ENCODE measurements around the gene SAXO2. TPM values are rescaled to one million over a fixed set of nuclear protein-coding genes. Genes with fewer than 3 reads are reported as not detected.
"Not testable (repeated sequence)": the region's sequence is repeated elsewhere in the genome, so short reads cannot be mapped to it uniquely, and the experiment has no call there.

Gene SAXO2
- total and polyA plus RNA-seq, 7 donors = 0.23 to 4.8 (median 1.2) TPM; not detected in 1

GRCh38 chr15:82331576-82332304, 69.1 kb downstream of the SAXO2 start:
- H3K36me3 ChIP-seq; H3K4me1 ChIP-seq; H3K27me3 ChIP-seq; H3K4me3 ChIP-seq; intact Hi-C loops (cut with DNase I); H3K9me3 ChIP-seq; H3K27ac ChIP-seq: not testable (repeated sequence)
- peak; percentile 29 for DNase-seq
- 80 to 95% methylated on average over 3 of the region's 3 CpGs for WGBS, 2 donors

GRCh38 chr15:82332711-82333602, 70.3 kb downstream of the SAXO2 start:
- H3K4me3 ChIP-seq; H3K4me1 ChIP-seq; H3K27me3 ChIP-seq; H3K9me3 ChIP-seq; intact Hi-C loops (cut with DNase I); H3K36me3 ChIP-seq: not testable (repeated sequence)
- peak overlapping the region in 1 of 4 donors; percentile 14 for H3K27ac ChIP-seq
- WGBS, 2 donors = 42% methylated on average over 8 to 12 of the region's 13 CpGs
- peak in 1 of 4 donors; percentile 10 for TF ChIP-seq POLR2AphosphoS5 (IDR thresholded peaks at IDR 0.05)
- DNase-seq = peak; percentile 77

- H3K4me1 ChIP-seq; H3K36me3 ChIP-seq; H3K9me3 ChIP-seq; H3K4me3 ChIP-seq; intact Hi-C loops (cut with DNase I); H3K27me3 ChIP-seq; DNase-seq: not testable (repeated sequence)
- peak overlapping the region in 1 of 4 donors; percentile 34 for H3K27ac ChIP-seq
- 81 to 89% methylated on average over 41 to 42 of the region's 43 CpGs for WGBS, 2 donors
Measured at GRCh38 chr15:82333603-82334553, 71.3 kb downstream of the SAXO2 start.

Other genes starting within 250 kb of the SAXO2 start
- gene MEX3B, start 216.8 kb upstream of the SAXO2 start, total RNA-seq = 1 to 10 TPM; 3.5 to 5.8 (median 4.3) TPM
- gene MEX3B, start 216.8 kb upstream of the SAXO2 start, polyA plus RNA-seq = 1 to 10 TPM in 2 of 3 donors, under 1 TPM in 1; 0.23 to 1.2 (median 1.0) TPM
- gene EFL1, start 84 bp upstream of the SAXO2 start, total RNA-seq = 10 to 100 TPM; 11.5 to 15.3 (median 12.8) TPM
- gene EFL1, start 84 bp upstream of the SAXO2 start, polyA plus RNA-seq = 10 to 100 TPM; 10.8 to 15.7 (median 14.0) TPM
- 1 to 10 TPM; 1.8 to 3.0 (median 1.8) TPM for gene GOLGA6L10, start 86.7 kb downstream of the SAXO2 start, total RNA-seq
- 1 to 10 TPM in 2 of 3 donors, under 1 TPM in 1; 0.60 to 3.0 (median 1.4) TPM for gene GOLGA6L10, start 86.7 kb downstream of the SAXO2 start, polyA plus RNA-seq
- 1 to 10 TPM; 3.6 to 5.3 (median 4.6) TPM for gene GOLGA6L9, start 167.0 kb downstream of the SAXO2 start, total RNA-seq
- gene GOLGA6L9, start 167.0 kb downstream of the SAXO2 start, polyA plus RNA-seq = 10 to 100 TPM in 1 of 3 donors, 1 to 10 TPM in 2; 1.2 to 18.3 (median 3.6) TPM

All from sigmoid colon (tissue), 7 donors.